HG03159 (cell line): ENCODE results near the gene MAPK14.

Experiments
- ATAC-seq: cut with Tn5 transposase; IDR thresholded peaks from one replicate; pipeline ENCODE4 v1.9.1; 2021; ENCODE audit warnings: mild to moderate bottlenecking, moderate library complexity; ENCODE audit not compliant: unreplicated experiment

The MAPK14 gene

GRCh38 chr6:36034441-36034840 is 6.8 kb downstream of the MAPK14 start:
- ATAC-seq = no peak

GRCh38 chr6:36035225-36035624 is 7.6 kb downstream of the MAPK14 start:
- no peak for ATAC-seq

GRCh38 chr6:36038120-36038876 is 10.7 kb downstream of the MAPK14 start:
- no peak for ATAC-seq

- ATAC-seq = no peak
Observed at GRCh38 chr6:36039112-36039511, 11.5 kb downstream of the MAPK14 start.

- no peak for ATAC-seq
Observed at GRCh38 chr6:36040958-36041357, 13.3 kb downstream of the MAPK14 start.

GRCh38 chr6:36042618-36043260 is 15.1 kb downstream of the MAPK14 start:
- ATAC-seq = no peak

- no peak for ATAC-seq
Observed at GRCh38 chr6:36049582-36049981, 22.0 kb downstream of the MAPK14 start.

- no peak for ATAC-seq
Observed at GRCh38 chr6:36050305-36050704, 22.7 kb downstream of the MAPK14 start.

GRCh38 chr6:36050947-36051710 is 23.5 kb downstream of the MAPK14 start:
- no peak for ATAC-seq

- ATAC-seq = no peak
Observed at GRCh38 chr6:36052097-36052496, 24.5 kb downstream of the MAPK14 start.

- ATAC-seq = no peak
Observed at GRCh38 chr6:36053878-36054277, 26.3 kb downstream of the MAPK14 start.

GRCh38 chr6:36054415-36054814 is 26.8 kb downstream of the MAPK14 start:
- ATAC-seq = no peak

GRCh38 chr6:36054956-36055355 is 27.3 kb downstream of the MAPK14 start:
- no peak for ATAC-seq

- ATAC-seq = no peak
Observed at GRCh38 chr6:36056178-36056577, 28.6 kb downstream of the MAPK14 start.

- ATAC-seq = no peak
Observed at GRCh38 chr6:36061236-36061635, 33.6 kb downstream of the MAPK14 start.

- ATAC-seq = no peak
Observed at GRCh38 chr6:36062247-36062646, 34.6 kb downstream of the MAPK14 start.

GRCh38 chr6:36063318-36064060 is 35.9 kb downstream of the MAPK14 start:
- no peak for ATAC-seq

- no peak for ATAC-seq
Observed at GRCh38 chr6:36064770-36065396, 37.3 kb downstream of the MAPK14 start.

GRCh38 chr6:36065916-36066315 is 38.3 kb downstream of the MAPK14 start:
- ATAC-seq = no peak

- ATAC-seq = no peak
Observed at GRCh38 chr6:36066817-36067216, 39.2 kb downstream of the MAPK14 start.
